NCI-H82 treated with DMSO at 0.1 percent for 48 hours (cell line): ENCODE measurements around the gene PPP1R3D.

ENCODE experiments used
- DNase-seq: peaks from one replicate; lab custom pipeline; 2025; ENCODE audit not compliant: unreplicated experiment; lab: John Stamatoyannopoulos, UW

The PPP1R3D gene

GRCh38 chr20:59948828-59949720, 9.0 kb upstream of the PPP1R3D start:
- no peak for DNase-seq

GRCh38 chr20:59948212-59948611, 8.1 kb upstream of the PPP1R3D start:
- DNase-seq, result no peak

DNA sequence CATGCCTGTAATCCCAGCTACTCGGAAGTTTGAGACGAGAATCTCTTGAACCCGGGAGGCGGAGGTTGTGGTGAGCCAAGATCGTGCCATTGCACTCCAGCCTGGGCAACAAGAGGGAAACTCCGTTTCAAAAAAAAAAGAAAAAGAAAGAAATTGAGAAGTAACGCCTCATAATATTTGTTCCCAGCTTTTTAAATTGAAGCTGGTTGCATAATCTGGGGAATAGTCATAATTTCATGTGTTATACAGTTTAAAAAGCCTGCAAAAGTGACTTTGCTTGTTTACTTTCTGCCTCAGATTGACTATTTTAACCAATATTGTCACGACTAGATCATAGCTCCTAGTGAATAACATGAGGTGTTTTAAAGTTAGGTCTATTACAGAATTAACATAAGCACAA, 7.3 kb upstream of the PPP1R3D start:
- no peak for DNase-seq

DNA sequence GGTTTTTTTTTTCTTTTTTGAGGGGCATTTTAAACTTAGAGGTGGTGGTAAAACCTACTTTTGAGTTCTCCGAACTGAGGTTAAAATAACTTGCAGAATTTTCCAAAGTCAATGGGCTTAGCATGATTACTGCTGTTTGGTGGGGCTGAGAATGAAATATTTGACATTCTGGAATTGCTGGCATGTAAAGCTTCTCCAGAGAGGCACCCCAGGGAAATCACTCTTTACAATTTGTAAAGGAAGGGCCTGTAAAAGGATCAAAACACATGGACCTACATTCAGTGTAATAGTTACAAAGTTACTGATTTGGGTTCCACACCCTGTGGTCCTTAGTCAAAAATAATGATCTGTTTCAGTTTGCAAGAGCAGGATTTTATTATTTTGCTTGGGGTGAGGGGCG, 5.6 kb upstream of the PPP1R3D start:
- DNase-seq, result no peak

- no peak for DNase-seq
Observed at GRCh38 chr20:59945175-59945574, 5.1 kb upstream of the PPP1R3D start.

GRCh38 chr20:59944726-59945125, 4.6 kb upstream of the PPP1R3D start:
- no peak for DNase-seq

DNA sequence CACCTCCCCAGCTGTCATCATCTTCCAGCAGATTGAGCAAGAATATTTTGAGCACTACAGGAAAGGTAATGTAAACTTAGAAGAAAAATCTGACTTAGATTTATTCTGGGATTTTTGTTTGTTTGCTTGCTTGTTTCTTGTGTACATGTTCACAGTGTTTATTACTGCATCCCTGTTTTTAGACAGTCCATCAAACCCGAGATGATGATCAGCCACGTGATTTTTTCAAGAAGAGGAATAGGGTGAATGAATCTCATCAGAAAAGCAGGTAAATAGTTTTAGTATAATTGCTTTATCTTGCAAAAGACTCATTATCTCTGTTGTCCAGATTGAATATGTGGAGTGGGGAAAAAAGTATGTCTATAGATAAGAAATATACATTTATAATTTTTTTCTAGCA, 2.1 kb upstream of the PPP1R3D start:
- DNase-seq, result no peak

- no peak for DNase-seq
Observed at GRCh38 chr20:59940956-59941294, 820 bp upstream of the PPP1R3D start.

- DNase-seq, result no peak
Observed at GRCh38 chr20:59939879-59940128, 301 bp downstream of the PPP1R3D start.

DNA sequence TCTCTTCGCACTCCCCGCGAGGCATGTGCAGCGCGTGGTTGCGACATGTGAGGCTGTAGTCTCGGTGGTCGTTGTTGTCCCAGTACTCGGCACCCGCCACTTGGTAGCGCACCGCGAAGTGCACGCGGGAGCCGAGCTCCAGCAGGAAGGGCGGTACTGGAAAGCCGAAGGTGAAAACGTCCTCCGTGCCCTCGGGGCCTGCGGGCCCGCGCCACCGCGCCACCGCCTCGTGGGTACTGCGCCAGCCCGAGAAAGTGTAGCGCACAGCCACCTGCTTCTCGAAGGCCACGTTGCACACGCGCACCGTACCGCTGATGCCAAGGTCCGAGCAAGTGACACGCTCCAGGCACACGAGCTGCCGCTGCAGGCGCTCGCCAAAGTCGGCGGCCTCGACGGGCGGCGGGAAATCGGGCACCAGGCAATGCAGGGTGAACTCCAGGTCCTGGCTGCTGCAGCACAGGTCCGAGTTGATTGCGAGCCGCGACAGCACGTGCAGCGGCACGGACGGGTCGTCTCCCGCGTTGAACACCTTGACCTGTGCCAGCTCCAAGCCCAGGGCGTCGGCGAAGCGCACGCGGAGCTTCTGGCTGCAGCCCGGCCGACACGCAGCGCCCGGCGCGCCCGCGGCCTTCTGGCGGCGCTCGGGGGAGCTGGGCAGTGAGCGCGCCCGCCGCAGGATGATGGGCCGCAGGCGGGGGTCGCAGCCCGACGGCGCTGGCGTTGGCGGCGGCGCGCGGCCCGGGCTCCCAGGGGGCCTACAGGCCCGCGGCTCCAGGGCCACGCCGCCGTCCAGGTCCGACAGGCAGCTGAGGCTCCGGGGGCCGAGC, 840 bp downstream of the PPP1R3D start:
- DNase-seq, result no peak

- no peak for DNase-seq
Observed at GRCh38 chr20:59938696-59939051, 1.4 kb downstream of the PPP1R3D start.

DNA sequence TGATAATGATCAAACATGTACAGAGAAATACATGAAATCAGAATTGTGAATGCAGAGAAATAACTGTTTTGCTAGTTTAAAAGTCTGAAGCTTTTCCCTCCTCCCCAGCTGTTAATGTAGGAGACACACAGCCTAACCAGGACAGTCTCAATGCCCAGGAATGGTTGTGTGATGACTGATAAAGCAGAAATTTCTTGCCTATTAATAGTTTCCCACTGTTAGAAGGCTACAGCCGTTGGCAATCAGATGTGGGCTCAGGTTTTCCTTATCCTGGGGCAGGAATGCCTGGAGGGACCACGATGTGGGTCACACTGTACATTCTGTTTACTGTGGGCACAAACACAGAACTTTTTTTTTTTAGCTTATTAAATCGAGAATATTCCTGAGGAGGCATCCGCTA, 1.9 kb downstream of the PPP1R3D start:
- DNase-seq, result no peak

DNA sequence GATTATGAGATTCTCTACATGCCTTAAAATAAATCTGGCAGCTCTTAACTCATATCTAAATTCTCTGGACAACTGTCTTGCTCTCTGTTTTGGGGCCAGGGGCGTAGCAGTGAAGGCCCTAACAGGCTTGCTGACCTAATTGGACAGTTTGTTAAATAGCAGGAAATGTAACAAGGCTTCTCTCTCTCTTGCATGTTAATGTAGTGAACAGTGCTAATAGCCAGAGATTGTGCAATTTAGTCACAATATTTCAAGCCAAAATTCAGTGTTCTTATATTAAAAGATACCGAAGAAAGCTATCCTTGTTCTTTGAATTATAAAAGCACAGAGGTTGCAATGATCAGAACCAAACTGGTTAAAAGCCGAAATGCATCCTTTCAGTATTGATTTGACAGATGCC, 3.0 kb downstream of the PPP1R3D start:
- no peak for DNase-seq

DNA sequence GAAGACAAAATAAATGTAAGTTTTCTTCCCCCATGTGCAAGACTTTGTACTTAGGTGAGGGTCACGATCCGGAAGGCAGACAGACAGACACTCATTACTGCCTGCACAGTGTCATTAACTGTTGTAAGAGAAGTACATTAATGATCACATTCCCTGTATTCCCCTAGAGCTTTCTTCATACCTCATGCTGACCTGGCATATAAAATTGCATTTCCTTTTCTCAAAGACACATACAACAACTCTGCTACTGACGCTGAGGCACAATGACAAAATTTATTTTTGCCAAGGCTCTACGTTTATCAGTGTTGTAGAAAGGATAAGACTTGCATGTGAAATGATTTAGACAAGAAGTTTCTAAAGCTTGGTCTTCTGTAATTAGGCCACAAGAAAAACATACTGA, 3.7 kb downstream of the PPP1R3D start:
- no peak for DNase-seq

- no peak for DNase-seq
Observed at GRCh38 chr20:59935457-59936185, 4.5 kb downstream of the PPP1R3D start.

DNA sequence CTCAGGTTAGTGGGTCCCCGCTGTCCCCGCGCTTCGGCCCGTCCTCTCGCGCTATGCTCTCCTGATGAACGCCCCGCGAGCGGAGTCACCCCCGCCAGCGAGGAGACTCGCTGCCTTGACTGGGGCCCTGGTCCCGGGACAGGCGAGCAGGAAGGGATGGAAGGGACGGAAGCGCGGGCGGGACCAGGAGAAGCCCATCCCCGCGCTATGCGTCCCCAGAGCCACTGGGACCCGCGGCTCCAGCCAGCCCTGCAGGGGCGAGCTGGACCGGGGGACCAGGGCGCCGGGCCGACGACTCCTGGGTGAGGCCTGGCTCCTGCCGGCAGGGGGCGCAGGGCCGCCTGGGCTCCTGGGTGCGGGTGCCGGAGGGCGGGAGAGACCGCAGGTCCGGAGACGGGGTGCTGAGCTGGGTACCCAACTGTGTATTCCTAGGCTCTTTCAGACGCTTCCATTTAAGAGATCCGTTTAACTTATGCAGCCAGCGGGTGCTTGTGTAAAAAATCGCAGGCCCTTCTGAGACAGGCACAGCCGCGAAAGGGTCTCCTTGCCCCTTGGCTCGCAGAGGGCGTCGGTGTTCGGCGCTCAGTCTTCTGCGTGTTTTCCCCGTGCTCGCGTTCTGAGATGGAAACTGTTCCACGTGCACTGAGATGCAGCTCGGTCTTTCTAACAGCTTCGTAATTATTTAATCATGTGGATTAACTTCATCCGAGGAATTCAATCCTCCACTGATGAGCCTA, 6.1 kb downstream of the PPP1R3D start:
- DNase-seq, result peak; percentile 31

- no peak for DNase-seq
Observed at GRCh38 chr20:59933296-59933848, 6.7 kb downstream of the PPP1R3D start, which contains the start of gene SYCP2. SYCP2 (minus strand) TSS chr20:59933637; CDS start chr20:59922413, 11,224 bp downstream.

- no peak for DNase-seq
Observed at GRCh38 chr20:59932616-59933295, 7.3 kb downstream of the PPP1R3D start.

DNA sequence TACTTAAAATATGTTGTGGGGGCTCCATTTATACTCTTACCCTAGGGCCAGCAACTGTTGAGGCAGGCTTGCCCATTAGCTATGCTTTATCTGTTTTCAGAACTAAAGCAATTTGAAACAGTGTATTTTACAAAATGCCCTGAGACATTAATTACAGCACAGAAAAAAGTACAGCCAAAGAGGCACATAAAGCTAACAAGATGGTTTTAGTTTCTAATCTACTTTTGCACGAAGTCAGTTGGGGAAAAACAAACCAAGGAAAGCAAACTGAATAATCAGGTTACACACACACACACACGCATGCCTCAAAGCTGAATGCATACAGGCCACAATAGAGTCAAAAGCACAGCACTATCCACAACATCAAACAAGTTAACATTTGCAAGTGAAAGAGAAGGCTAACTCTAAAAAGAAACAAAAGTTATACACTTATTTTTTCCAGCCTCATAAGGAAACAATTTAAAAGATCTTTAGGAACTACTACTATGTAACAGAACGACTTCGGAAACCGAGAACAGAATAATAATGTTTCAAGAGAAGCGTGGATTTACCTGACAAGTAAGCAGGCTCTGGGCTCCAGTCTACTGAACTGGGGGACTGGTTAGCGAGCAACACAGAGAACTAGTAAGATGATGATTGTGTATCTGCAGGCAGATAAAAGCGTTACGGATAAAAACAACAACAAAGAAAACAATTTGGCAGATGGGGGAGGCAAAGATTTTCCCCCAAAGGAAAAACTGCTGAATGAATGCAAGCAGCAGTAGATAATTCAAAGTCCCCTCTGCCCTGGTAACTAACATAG, 8.4 kb downstream of the PPP1R3D start:
- no peak for DNase-seq

GRCh38 chr20:59925899-59926298, 14.2 kb downstream of the PPP1R3D start:
- DNase-seq, result no peak
